Hematopoietic multipotent progenitor cell treated with erythropoietin and hydrocortisone succinate and interleukin-3 and kit ligand, for 15 days (in vitro differentiated cells): ENCODE measurements around the gene POPDC2.
"Not testable (repeated sequence)": the region's sequence is repeated elsewhere in the genome, so short reads cannot be mapped to it uniquely, and the experiment has no call there.

Experiments
- DNase-seq: peaks from one replicate; pipeline ENCODE4 v3.0.0-alpha.2; 2015; ENCODE audit warnings: low spot score

Gene POPDC2, protein sequence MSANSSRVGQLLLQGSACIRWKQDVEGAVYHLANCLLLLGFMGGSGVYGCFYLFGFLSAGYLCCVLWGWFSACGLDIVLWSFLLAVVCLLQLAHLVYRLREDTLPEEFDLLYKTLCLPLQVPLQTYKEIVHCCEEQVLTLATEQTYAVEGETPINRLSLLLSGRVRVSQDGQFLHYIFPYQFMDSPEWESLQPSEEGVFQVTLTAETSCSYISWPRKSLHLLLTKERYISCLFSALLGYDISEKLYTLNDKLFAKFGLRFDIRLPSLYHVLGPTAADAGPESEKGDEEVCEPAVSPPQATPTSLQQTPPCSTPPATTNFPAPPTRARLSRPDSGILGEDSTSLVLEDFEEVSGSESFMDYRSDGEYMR

DNA sequence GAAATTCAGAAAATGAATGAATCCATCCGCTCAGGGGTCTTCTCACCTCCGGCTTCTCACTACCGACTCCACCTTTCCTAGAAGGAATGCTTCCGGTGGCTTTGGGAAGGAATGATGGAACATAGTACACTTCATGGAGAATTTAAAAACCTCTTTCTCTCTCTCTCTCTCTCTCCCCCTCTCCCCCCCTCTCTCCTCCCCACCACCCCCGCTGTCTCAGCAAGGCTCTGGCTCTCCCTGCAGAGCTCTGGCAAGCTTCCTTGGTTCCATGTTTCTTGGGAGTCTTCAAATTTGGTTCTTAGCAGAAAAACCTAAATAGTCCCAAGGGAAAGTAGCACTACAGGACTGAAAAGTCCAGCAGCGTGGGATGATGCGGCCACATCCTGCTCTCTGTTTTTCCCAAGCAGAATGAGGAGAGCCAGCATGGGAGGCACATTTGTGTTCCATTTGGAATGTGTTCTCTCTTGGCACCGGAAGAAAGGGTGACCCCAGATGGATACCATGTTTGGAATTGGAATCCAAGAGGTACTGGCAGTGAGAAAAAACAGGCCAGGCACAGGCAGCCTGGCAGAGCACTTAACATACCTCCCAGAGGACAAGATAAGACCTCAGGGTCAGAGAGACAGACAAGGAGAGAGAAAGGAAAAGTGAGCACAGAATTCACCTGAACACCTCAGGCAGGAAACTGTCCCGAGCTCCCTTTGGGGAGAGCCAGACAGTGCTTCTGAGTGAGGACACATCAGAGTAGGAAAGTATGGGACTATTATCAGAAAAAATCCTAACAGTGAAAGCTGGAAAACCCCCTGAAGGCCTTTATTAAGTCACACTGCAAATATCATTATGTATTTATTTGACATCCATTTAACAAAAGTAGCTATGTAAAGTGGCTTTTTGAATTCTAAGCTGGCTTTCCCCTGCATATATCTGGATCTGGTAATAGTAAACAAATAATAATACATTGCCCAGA lies at the start of gene POPDC2:
Gene POPDC2 (minus strand): TSS at position 116 of the 967 bp plus-strand sequence. CDS start 166 bp downstream, outside the sequence.
- DNase-seq: no peak

DNA sequence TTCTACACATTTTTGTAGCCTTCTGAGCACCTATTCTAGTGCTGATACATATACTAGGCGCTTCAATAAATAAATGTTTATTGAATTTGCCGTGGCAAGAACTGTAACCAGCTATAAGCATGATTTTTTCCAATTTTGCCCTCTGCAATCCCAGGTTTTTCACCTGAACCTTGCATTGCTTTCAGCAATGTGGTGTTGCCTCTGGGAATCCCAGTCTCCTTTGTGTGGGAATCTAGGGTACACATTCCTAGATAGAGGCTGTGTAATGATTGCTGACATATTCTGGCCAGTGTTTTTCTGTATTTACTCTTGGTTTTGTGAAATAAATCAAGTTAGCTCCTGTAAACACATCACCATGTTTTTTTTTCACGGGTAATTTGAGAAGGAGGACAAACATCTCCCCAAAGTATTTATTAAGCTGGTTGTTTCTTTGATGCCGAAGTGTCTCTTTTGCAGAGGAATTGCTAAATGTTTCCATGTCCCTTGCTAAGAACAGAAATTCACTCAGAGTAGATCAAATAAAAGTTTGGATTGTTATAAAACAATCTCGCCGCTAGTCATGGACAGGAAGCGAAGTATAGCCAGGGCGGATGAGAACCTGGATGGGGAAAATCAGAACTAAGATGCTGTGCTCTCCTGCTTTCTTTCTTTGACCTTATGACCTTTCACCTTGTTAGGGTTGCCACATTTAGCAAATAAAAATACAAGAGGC lies 43.6 kb upstream of the POPDC2 start:
- DNase-seq: no peak

DNA sequence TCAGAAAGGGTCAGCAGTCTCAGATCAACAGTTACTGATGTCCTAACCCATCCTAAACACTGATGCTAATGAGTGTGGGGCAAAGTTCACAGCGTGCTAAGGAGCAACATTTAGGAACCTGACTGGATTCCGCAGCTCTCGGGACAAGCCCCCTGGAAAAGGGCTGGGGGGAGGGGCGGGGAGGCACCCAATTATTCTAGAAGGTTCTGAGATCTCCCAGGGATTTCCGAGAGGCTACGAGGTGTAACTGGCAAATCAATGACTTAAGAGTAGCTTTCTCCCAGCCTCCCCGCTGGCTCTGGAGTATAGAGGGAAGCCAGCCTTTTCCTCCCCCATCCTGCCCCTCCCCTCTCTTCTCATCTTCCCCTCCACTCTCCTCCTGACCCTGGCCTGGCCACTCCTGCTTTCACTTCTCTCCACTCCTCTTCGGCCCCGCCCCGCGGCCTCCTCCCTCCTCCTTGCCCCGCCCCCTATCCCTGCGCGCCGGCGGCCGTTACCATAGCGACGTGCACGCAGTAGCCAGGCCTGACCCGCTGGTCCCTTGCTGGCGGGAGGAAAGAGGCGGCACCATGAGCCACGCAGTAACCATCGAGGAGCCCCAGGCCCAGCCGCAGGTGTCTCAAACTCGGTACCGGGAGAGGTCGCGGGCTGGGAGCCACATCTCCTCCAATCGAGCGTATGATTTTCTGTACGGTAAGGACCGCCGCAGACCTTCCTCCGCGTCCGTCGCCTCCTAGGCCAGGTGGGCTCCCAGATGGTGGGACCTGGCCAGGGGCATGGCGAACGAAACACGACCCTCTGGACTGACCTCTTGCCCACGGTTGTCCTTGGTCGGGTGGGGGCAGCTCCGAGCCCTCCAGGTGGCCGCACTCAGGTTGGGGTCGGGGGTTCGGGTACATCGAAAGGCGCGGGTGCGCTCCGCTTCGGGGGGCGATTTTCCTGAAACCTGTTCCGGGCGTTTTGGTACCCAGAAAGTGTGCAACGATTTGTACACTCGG lies 42.4 kb upstream of the POPDC2 start, which contains the start of gene CFAP91:
Gene CFAP91 (plus strand): TSS at position 493 of the 998 bp plus-strand sequence. CDS start 77 bp downstream, at position 570.
- DNase-seq: peak; percentile 77

DNA sequence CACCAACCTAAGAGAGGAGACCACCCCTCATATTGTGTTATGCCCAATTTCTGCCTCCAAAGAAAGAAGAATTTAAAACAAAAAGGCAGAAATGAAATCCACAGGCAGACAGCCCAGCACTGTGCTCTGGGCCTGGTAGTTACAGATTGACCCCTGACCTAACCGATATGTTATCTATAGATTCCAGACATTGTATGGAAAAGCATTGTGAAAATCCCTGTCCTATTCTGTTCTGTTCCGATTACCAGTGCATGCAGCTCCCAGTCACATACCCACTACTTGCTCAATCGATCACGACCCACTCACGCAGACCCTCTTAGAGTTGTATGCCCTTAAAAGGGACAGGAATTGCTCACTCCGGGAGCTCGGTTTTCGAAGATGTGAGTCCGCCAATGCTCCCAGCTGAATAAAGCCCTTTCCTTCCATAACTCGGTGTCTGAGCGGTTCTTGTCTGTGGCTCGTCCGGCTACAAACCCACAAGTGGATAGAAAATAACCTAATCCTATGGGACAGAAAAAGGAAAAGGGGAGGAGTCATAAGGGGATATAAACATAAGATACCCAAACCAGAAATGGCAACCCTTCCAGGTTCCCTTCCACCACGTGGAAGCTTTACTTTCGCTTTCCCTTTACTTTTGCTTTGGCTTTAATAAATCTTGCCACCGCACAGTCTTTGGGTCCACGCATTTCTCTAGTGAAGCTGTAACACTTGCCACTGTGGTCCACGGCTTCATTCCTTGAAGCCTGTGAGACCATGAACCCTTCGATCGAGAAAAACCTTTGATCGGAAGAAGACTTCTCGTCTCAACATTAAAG lies 40.7 kb upstream of the POPDC2 start:
- DNase-seq: no peak

DNA sequence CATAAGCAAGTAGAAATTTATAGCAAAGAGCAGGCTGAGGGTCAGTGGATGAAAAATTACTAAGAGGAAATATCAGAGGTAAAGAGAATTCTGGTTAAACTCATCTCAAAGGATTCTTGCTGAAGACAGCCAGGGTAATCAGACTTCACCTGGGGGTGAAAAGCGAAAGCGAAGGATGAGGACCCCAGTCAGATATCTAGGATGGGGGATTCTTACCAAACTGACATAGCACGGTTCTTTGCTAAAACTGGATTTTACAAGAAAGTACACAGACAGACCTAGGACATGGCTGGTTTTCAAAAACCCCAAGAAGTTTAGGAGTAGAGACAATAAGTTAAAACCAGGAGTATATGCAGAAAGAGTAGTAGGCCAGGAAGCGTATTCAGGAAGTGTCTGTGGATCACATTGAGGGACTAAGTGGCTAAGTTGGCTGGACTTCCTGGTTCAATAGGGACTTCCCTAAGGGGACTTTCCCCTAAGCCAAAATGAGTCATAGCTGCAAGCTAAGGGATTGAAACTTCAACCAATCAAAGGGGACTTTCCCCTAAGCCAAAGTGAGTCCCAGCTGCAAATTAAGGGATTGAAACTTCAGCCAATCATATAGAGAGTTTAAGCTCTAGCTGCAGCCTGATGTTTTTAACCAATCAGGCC lies 40.0 kb upstream of the POPDC2 start:
- DNase-seq: no peak

DNA sequence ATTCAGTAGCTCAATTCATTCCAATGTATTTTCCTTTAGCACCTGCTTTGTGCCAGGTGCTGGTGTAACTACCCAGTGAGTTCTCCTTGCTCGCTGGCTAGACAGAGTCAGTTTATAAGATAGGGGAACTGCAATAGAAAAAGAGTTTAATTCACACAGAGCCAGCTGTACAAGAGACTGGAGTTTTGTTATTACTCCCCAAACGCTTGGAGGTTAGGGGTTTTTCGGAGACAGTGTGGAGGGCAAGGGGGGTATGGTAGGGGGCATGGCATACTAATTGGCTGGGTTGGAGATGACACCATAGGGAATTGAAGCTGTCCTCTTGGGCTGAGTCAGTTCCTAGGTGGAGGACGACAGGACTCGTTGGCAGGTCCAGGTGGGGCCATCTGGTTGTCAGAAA lies 37.0 kb upstream of the POPDC2 start:
- DNase-seq: no peak

DNA sequence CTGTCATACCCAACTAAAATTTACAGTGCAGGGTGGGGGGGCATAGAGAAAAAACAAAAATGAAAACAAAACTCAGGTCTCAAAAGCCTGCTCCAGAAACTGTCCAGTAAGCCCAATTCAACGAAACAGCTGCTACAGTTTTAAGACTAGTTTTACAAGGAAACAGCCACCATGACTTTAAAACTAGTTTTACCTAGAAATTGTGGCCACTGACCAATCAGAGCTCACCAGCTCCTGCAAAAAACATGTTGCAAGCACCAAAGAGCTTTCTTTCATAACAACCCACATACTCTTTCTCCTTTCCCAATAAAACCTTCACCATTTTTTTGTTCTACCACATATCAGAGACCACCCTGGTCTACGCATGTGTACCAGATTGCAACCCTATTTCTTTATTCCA lies 35.1 kb upstream of the POPDC2 start:
- no peak for DNase-seq

DNA sequence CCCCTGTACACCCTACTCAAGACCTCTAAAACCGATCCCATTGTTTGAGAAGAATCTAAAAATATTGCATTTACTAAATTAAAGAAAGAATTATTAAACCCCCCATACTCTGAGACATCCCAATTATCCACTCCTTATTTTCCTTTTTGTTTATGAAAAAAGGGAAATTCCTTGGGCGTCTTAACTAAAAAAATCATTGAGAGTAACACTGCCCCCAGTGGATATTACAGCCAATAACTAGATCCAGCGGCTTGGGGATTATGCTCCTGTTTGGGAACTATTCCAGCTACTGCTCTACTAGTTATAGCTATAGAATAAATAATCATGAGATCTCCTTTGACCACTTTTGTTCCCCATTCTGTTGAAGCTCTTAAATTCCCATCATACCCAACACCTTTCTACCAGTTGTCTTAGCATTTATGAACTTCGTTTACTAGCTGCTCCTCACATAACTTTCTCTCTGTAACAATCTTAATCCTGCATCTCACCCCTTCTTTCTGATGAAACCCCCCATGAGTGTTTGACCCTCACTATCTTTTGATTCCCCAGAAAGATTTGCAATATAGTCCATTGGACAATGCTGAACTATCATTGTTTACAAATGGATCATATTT lies 29.8 kb upstream of the POPDC2 start:
- DNase-seq: peak; percentile 11

DNA sequence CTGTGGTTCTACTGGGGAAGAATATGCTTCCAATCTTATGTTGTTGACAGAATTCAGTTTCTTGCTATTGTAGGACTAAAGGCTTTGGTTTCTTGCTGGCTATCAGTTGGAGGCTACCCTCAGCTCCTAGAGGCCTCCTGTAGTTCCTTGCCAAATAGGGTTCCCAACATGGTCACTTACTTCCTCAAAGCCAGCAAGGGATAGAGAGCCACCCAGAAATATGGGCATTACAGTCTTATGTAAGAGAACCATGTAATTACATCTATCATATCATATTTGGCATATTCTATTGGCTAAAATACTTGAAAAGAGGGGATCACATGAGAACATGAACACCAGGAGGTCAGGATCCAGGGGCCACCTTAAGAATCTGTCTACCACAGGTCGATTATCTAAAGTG lies 23.0 kb upstream of the POPDC2 start:
- DNase-seq: no peak

DNA sequence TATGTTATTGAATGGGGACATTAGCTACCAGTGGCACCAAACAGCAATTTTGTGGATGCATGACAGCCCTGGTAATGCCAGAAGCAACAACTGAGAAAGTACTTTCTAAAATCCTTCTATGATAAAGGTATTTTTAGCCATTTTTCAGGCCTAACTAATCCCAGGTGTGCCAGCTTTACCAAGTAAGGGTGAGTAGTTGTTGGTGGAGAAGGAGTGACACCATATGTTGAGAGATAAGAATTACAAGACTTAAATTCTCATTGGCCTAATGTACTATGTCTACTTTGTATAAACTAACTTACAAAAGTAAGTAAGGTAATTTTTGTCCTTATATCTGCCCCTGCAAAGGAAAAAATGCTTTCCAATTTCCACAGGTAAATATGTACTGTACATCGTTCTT lies 20.9 kb upstream of the POPDC2 start:
- DNase-seq: peak; percentile 30

DNA sequence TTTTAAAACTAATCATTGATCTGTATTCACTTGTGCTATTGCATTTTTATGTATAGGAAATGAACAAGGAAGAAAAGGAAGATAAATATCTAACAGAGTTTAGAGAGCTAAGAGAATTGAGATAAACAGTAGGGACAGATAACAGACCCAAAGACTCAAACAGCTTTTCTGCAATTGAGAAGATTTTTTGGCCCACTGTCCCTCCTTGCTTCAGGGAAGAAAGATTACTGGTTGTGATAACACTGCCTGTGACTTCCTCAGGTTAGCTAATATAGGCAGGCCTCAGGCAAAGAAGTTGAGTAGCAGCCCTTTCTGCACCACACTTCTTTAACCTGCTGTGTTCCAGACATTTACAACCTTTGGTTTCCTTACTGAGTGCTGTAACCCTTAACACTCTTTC lies 19.5 kb upstream of the POPDC2 start:
- DNase-seq: no peak

DNA sequence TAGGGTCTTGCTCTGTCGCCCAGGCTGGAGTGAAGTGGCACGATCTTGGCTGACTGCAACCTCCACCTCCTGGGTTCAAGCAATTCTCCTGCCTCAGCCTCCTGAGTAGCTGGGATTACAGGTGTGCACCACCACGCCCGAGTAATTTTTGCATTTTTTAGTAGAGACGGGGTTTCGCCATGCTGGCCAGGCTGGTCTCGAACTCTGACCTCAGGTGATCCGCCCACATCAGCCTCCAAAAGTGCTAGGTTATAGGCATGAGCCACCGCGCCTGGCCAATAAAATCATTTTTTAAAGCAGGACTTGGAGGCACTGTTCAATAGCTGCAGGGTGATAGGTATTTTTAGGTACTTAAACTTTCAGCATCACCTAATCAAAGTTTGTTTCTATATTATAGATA lies 17.8 kb upstream of the POPDC2 start:
- not testable (repeated sequence) for DNase-seq

DNA sequence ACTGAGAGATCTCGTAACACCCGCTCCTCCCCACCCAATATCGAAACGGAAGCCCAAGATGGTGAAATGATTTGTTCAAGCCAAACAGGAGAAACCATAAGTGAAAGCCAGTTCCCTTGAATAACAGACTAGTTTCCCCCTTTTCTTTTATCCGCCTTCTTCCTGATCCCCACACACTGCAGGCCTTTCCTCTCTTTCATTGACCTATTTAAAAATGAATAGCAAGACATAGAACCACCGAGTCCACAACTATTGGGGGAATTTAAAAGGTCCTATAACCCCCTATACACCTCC lies 17.2 kb upstream of the POPDC2 start:
- no peak for DNase-seq

DNA sequence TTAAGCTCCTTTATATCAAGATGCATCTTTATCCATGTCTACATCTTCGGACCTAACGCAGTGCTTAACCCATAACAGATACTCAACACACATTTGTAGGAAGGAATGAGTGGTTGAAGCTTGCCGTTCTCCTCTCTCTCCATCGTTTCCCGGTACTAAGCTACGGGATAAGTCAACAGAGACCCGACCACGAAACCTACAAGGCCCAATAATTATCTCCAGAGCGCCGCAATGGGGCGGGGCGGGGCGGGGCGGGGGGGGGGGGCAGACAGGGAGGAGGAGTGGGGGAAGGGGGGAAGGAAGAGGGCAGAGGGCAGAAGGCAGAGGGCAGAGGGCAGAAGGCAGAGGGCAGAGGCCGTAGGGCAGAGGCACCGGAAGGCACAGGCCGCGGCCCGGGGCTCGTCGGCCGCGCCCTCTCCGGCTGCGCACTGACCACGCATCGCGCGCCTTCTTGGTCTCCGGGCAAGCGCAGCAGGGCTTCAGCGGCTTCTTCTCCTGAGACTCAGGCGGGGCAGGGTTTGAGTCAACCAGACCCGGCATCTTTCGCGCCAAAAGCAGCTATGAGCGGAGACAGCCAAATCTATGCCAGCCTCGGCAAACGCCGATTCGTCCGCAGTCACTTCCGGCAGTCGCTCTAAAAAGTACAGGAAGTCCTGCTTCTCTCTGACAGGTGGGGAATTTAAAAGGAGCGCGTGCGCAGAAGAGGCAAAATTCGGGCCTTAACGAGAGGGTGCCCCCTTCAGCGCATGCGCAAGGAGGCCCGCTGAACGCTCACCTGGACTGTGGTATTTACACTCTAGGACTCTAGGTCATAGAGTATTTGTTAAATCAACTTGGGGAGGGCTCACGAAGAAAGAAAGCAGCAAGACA lies 16.6 kb upstream of the POPDC2 start, which contains the start of gene COX17:
Gene COX17 (minus strand): TSS at position 636 of the 870 bp plus-strand sequence. CDS start 96 bp downstream, at position 540.
- DNase-seq: peak; percentile 96

DNA sequence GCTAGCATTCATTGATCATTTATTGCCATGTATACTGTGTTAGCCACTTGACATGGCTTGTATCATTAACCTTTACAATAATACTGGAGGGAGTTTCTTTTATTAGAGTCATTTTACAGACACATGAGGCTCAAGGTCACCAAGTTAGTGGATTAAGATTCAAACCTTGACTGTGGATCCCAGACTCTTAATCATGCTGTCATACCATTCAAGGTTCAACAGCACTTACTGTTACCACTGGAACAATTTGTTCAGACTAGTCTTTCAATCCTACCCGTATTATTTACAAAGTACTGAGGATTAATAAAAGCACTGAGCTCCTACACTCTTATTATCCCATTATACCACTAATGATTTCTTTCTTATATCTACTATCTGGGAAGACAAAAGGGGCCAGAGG lies 15.6 kb upstream of the POPDC2 start:
- DNase-seq: no peak

DNA sequence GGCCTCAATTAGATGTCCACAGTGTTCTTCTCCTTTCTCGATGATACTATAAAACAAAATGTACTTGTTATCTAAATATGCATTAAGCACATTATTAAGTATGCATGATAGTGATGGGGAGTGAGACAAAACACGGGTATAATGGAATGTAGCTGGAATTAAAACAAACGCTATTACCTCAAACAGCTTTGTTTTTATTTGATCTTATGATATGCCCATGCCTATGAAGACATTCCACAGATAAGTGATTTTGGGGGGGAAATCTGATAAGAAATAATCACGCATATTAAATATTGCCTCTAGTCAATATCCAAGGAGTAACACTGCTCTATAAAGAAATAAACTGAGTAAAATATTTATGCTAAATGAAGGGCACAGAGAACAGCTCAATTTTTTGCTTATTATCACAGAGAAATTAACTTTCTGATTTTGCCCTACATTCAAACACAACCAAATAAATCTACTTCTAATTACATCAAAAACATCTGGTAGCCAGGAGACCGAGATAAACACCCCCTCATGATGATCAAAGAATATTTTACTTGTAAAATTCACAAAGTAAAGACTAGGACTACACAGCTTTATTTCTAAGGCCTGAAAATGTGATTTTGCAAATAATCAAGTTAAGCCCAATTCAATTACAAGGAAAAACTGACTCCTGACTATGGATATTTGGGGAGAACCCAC lies 14.9 kb upstream of the POPDC2 start:
- no peak for DNase-seq

DNA sequence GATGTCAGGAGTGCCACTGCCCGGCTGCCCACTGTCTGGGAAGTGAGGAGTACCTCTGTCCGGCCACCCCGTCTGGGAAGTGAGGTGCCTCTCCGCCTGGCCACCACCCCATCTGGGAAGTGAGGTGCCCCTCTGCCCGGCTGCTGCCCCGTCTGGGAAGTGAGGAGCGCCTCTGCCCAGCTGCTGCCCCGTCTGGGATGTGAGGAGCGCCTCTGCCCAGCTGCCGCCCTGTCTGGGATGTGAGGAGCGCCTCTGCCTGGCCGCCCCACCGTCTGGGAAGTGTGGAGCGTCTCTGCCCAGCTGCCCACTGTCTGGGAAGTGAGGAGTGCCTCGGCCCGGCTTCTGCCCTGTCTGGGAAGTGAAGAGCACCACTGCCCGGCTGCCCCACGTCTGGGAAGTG lies 13.5 kb upstream of the POPDC2 start:
- DNase-seq: no peak

DNA sequence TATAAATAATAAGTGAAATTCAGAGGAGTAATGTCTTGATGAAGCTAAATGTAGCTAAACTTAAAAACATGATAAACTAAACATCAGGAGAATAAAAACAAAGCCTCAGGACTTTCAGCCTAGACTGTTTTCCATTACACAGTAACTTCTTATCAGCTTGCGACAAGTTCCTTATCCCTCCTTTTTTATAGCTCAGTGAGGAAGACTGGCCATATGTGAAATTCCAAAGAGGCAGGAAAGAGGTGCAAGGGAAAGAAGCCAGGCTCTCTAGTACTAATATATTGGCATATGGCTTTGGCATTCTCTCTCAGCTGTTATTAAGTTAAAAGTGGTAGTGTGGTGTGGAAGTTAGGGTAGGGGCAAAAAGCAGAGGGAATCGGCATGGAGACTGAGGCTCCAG lies 12.4 kb upstream of the POPDC2 start:
- no peak for DNase-seq
